CD4-positive, alpha-beta T cell treated with Interleukin-6 for 4 hours (primary cell): ENCODE results near the gene DNAJB6.

Experiments
- DNase-seq: peaks from one replicate; pipeline ENCODE4 v3.0.0-alpha.2; 2020; ENCODE audit warnings: mixed read lengths

Gene DNAJB6

DNA sequence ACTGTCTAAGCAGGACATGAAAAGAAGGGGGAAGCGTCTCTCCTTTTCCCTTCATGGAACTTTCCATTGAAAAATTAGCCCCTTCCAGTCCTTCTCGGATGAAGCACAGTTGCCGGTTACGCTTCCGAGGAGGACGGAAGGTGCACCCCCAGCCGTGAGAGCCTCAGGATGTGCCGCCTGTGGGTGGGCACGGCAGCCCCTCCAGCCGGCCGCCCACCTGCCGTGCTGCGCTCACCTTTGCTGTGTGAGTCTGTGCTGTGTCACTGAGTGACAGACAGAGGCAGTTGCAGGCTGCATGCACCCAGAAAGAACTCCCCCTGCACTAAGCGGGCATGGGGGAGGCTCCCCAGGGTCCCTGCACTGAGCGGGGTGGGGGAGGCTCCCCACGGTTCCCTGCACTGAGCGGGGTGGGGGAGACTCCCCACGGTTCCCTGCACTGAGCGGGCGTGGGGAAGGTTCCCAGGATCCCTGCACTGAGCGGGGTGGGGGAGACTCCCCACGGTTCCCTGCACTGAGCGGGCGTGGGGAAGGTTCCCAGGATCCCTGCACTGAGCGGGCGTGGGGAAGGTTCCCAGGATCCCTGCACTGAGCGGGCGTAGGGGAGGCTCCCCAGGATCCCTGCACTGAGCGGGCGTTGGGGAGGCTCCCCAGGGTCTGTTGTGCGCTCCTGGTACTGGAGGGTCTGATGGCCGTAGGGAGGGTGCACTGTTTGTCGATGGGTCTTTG lies 74.2 kb downstream of the DNAJB6 start:
- no peak for DNase-seq

DNA sequence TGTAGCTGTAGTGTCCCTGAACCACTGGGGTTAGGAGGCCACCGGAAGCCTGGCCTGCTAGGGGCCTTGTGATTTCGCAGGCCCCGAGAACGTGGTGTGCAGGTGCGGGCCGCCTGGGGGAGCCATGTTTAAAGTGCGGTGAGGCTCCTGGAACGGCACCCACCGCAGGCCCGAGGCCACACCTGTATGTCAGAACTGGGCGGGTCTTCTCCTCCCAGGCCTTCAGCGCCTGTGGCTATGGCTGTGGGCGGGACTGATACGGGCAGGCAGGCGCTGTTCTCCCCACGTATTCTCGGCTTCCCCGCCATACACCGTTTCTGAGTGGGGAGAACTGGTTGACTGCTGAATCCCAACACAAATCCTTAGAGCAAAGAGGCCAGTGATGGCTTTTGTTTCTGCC lies 74.8 kb downstream of the DNAJB6 start:
- DNase-seq = peak; percentile 51

DNA sequence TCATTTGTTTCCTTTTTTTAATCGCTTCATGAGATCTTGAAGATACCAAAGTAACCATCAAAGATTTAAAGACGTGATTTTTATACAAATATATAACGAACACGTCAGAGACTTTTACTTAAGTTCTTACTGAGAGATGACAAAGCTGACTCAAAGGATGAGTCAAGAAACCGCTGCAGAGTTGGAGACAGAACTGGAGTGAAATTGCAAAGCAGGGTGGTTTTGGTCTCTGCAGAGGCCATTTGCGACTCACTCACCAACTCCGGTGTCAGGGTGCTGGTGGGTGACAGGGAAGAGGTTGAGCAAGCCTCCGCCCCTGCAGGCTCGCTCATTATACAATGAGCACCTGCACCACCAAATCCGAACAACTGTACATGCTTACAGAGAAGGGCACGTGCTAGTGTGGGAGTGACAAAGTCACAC lies 75.2 kb downstream of the DNAJB6 start:
- peak; percentile 51 for DNase-seq

DNA sequence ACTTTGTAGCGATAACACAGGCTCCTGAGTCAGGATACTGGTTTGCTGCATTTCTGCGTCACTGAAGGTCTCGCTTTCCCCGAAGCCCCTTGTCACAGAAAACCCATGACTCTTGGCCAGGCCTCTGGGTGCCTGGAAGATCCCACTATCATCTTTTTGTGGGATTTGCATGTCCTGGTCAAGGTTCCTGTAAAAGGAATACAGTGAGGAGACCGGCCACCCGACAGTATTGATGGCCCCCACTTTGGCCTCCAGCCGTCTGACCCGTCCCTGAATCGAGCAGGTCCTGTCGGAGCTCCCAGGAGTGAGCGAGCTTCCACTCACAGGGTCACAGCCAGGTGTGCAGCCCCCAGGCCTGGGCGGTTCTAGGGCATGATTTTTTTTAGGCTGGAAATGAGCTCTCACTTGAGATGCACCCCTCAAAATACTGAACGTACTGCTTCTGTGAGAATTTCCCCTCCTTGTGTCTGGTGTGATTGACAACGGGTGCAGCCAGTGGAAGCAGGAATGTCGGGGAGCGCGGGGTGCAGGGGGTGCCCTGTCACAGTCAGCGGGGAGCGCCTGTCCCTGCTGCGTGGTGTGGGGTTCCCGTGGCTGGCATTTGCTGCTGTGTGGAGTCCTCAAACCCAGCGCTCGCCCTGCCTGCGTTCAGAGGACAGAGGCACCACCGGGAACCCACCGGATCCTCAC lies 75.8 kb downstream of the DNAJB6 start:
- DNase-seq = no peak

DNA sequence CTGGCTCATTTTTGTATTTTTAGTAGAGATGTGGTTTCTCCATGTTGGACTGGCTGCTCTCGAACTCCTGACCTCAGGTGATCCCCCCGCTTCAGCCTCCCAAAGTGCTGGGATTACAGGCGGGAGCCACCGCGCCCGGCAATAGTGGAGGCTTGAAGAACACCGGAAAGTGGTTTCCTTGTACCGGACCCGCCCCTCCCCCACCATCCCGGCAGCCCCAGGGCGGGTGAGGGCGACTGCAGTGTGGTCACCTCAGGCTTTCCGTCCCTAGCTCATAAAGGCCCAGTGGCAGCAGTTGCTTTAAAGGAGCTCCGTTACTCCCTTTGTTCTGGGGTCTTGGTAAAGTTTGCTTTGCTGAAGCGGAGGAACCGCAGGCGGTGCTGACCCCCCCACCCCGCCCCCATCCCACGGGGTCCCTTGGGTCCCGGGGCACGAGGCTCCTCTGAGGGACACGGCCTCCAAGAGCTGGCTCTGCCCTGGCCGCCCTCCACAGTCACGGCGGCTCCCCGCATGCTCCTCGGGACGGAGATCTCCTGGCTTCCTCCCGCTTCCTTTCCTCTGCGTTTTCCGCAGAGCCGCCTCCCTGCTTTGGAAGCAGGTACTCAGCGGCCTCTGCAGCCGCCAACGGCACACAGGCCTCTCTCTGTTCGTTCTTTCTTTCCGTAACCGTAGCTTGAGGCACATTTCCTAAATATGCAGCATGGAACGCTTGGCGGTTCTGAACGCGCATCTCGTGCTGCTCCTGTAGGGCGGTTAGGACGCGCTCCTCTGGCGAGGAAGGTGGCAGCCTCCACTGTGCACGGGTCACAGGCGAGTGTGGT lies 77.3 kb downstream of the DNAJB6 start:
- DNase-seq = no peak

DNA sequence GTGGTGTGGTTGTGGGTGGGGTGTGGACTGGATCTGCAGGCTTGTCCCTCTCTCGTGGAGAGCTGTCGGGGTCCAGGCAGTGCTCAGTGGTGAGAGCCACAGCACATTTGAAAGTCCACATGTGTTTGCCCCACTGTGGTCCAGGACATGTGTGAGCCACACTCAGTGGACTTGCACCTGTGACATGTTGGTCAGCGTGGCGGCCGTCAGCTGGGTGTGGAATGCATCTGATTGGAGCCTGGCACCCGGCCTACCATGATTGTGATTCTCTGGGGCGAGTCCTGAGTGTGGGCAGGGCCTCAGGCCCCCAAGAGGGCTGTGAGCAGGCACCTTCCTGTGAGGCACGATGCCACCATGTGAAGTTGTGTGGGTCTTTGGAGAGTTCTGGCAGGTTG lies 77.9 kb downstream of the DNAJB6 start:
- no peak for DNase-seq

DNA sequence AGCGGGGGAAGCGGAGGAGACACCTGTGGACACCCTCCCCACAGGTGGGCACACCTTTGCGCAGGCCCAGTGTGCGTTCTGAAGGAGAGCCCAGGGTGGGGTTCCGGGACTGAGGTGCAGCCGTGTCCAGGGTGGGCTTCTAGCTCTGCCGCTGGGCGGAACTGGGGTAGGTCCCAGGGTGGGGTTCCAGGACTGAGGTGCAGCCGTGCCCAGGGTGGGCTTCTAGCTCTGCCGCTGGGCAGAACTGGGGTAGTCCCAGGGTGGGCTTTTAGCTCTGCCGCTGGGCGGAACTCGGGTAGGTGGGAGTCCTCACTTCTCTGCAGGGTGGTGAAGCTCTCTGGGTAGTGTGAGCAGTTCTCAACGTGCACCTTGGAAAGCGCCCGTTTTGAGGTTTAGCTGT lies 78.7 kb downstream of the DNAJB6 start:
- DNase-seq = no peak

DNA sequence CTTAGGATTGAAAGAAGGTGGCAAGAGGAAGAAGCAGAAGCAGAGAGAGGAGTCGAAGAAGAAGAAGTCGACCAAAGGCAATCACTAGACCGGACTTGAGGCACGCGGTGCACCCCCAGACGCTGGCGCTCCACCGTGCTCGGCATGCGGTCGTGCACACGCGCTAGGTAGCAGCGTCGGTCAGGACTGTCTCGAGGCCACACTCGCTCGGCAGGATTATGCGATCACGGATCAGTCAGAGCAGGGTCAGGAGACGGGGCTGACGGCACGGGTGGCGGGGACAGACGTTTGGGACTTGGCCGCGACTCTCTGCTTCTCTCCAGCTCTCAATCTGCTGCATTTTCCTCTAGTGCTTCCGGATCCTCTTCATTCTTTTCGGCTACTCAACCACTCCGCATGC lies 79.2 kb downstream of the DNAJB6 start:
- DNase-seq = no peak

DNA sequence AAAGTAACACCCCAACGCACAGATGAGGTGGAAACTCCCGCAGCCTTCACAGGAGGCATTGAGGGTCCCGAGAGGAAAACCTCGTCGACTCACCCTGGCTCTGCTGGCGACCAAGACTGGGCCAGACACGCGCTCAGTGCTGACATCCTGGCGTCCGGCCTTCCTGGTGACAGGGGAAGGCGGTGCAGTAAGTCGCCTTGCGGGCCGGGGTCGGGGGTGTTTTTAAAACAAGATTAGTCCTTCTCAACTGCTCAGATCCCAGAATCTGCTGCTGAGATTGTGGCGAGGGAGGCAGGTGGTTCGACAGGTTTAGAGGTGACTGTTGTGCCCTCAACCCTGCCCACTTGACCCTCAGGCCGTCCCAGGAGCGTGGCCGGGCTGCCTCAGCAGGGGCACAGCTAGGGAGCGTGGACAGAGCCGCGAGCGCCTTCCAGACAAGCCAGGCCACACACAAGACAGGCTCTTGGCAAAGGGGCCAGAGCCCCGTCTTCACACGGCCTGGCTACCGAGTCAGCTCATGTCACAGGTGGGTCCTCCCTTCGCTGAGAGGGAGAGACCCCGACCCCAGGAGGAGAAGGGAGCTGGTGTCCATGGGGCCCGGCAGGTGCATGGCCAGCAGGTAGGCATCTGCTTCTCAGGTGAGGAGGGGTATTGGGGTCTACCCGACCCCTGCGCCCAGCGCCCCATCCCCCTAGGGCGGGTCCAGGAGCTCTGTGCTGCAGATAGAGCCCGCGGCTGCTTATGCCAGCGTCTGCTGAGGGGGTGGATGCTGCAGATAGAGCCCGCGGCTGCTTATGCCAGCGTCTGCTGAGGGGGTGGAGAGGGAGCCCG lies 81.6 kb downstream of the DNAJB6 start:
- DNase-seq = no peak

DNA sequence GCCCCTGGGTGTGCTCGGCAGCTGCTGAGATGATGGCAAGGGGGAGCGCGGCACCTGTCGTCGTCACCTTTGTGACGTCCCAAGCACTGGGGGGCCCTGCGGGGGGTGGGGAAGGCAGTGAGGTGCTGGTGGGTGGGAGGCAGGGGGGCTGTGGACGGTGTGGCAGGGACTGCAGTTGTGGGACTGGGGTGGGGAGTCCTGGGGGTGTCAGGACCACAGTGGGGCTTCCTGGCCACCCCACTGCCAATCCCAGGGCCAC lies 82.2 kb downstream of the DNAJB6 start:
- no peak for DNase-seq

DNA sequence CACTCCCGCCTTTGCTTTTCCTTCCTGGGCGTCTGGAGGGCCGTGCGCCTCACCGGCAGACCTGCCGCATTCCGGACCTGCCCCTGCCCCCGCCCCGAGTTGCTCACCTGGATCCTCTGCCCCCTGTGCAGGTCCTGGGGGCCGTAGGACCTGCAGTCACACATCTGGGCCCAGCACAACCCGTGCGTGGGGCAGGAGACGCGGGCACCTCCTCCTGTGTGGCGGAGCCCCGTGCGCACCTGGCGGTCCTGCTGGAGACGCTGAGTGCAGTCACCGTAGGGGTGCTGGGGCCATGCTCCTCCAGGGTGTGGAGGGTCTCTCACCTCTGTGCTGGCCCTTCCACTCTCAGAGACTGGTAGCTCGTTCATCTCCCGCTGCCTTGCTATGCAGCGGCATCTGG lies 85.5 kb downstream of the DNAJB6 start:
- DNase-seq = no peak

DNA sequence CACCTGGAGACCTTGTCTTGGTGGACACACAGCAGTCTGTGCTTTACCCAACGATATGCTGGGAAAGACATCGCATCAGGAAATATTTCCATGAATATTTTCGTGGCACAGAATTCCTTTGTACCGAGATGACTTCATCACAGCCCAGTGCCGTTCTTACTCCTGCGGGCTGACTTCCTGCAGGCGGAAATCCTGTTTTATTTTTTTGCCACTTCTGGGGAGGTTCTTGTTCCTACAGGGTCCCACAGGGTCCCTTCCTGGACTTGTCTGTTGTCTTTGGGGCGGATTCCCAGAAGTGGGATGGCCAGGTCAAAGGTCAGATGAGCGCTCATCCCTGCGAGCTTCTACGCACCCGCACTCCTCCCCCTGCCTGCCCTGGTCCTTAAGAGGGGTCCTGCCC lies 86.5 kb downstream of the DNAJB6 start:
- DNase-seq = no peak

DNA sequence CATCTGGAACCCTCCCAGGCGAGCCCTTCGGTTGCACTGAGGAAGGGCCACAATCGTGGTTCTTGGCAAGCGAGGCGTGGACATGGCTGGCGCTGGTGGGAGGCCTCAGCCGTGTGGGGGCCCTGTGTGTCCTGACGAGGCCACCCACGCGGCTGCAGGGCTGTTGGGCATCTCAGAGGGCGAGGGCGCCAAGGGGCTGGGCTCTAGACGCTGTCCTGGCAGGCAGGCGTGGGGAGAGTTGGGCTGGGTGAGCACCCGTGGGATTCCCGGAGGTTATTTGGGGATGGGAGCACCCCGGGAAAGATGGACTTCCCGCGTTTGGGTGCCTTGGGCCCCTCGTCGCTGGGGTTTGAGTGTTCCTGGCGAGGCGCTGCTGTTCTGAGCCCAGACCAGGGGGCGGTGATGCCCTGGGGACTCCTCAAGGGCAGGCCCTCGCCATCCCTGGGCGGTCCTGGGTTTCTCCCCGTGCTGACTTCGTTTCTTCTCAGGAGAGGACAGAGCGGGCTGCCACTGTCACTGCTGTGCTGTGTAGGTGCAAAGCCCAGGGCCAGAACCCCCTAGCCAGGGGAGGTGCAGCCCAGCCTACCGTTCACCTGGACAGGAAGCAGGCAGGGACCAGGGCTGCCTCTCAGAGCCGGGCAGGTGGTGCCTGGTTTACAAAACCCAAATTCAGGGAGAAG lies 87.2 kb downstream of the DNAJB6 start:
- no peak for DNase-seq

DNA sequence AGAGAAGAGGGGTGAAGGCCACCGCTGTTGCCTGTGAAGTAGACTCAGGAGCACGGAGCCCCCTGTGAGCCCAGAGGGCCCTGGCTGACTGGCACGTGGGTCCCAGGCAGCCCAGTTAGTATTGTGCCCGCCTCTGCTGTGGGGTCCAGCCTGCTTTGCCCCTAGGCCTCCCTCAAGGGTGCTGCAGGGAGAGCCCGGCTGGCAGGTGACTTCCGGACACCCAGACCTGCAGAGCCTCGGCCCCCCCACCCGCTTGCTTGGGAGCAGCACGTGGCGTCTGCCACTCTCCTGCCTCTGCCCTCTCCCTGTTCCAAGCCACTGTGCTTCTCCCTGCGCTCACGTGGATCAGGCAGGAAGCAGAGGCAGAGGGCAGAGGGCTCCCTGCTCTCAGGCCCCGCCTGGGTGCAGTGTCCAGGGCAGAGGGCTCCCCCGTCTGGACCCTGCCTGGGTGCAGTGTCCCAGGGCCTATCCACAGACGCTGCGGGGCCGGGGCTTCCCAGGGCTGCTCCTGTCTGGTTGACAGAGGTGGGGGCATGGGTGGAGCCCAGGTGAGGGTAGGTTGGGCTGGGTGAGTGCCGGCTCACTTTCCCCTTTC lies 88.4 kb downstream of the DNAJB6 start:
- DNase-seq = no peak

DNA sequence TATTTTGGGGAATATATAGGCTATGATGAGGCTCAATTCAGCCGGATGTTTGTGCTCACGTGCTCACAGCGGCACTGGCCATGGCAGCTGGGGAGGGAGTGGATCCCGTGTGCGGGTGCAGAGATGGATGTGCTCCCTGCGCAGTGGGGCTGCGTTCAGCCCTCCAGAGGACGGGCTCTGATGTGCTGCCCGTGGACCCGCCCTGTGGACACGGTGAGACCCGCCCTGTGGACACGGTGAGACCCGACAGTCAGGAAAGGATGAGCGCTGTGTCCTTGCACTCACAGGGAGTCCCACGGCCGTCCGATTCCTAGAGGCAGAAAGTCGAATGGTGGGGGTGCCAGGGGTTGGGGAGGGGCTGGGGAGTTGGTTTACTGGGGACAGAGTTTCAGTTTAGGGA lies 89.0 kb downstream of the DNAJB6 start:
- DNase-seq = no peak

DNA sequence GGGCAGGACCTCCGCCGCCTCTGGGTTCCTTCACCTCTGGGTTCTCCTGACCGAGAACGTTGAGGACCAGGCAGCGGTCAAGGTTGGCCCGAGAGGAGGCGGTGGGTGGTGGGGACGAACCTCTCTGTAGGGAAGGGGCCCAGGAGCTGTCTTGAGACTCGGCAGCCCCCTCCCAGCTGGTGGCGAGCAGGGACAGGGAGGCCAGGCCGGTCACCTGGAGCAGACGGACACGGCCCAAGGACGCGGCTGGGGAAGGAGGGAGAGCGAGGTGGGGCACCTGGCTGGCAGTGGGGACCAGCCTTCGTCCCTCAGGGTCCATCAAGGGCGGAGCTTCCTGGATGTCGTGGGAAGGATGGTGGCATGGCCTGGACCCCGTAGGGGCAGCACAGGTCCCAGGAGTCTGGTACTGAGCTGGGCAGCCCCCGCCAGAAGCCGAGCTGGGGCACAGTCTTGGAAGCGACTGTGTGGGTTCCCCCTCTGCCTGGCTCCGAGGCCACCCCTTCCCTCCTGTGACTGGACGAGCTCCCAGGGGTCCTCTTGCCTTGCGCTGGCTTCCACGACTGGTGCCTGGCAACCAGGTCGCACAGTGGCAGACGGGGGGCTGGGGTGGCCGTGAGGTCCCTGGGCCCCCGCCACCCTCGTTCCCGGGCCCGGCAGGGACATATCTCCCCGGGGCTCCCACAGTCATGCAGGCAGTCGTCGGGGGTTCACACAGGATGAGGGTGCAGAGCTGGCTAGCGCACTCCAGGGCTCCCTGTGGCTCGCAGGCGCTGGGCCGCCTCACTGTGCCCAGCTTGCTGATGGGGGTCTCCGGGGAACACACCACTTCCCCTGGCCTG lies 89.9 kb downstream of the DNAJB6 start:
- no peak for DNase-seq

DNA sequence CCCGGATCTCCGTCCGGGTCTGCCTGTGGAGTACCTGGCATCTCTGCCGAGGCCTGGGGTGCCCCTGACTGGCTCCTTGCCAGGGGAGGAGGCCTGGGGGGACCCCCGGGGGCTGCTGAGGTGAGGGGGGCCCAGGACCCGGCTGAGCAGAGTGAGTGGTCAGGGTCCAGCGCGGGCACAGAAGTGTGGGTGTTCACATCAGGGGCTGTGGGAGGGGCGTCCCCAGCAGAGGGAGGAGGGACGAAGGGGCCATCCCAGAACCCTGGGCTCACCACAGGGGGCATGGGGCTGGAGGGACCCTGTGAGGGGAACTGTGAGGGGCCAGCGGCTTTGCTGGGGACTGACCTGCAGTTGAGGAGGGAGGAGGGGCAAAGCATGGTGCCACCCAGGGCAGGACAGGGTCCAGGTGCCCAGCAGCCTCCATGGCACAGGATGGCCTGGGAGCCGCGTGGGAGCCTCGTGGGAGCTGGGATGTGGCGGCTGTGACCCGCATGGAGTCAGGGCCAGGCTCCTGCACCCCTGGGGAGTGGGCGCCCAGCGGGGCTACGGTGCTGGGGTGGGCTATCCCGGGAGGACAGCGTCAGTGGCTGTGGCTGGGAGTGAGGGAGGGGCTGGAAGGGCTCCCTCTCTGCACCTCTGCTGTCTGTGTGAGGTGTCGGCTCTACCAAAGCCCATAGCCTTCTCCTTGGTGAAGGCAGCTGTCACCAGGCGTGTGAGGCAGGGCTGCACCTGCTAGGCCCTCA lies 91.2 kb downstream of the DNAJB6 start:
- no peak for DNase-seq

DNA sequence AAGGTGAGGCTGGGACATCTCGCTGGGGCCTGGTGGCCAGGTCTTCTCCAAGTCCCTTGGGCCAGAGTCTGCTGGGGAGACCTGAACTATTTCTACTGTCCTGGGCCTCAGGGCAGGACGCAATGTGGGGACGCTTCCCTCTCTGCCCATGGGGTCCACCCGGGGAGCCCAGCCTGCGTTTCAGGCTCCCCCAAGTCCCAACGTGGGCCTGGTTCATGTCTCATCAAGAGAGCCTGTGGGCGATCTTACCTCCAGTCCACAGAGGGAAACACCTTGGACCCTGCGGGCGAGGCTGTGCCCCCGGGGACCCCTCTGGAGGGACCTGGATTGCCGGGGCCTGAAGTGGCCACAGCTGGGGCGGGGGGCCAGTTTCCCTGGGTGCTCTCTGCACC lies 91.7 kb downstream of the DNAJB6 start:
- no peak for DNase-seq

DNA sequence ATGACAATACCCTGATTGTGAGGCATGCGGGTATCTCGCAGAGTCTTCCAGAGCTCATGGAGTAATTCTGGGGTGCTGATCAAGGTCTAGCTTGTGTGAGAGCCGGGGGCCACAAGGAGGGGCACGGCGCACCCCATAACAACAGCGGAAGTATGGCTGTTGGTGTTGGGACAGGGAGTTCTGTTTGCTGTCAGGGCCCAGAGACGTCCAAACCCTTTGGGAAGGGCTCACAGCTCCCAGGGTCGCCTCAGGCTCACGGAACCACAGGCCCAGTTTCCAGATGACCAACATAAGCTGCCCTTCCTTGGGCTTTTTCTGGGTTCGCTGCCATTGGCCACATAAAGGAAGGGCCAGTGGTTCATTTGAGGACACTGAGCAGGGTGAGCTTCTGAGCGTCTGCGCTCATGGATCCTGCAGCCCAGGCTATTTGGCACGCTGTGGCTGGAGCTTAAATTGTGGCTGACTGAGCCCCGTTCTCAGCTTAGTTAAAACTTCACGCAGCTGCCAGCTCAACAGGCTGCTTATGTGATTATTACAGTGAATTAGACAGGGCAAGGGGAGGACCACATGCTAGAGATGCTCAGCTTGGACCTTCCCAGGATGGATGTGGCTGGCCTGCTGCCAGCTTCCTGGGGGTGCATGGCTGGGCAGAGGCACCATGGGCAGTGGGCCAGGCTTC lies 92.3 kb downstream of the DNAJB6 start:
- DNase-seq = no peak

DNA sequence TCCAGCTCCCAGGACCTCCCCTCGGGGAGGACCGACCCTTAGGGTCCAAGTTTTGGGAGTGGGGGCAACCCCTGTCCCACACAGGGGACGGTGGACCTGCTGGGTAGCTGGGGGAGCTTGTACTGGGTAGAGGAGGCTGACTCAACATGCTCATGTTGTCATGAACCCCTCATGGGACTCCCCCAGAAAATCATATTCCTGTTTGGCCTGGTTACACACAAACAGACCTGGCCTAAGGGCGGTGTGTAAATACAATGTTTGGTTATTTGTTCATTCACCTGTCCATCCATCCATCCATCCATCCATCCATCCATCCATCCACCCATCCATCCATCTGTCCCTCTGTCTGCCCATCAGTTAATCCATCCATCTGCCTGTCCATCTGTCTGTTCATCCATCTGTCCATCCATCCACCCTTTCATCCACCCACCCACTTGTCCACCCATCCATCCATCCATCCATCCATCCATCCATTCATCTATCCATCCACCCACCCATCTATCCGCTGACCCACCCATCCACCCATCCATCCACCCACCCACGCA lies 92.9 kb downstream of the DNAJB6 start:
- no peak for DNase-seq
